Tibial artery (tissue), 4 donors: ENCODE data around the gene ROR2.

ENCODE experiments used
- DNase-seq, 2 donors: peaks; one replicate each; pipeline ENCODE4 v3.0.0-alpha.2; 2019
- H3K27ac ChIP-seq, 2 donors: fragments of 200-600 bp; sonication (generic) in 1 of 2; 1 replicate in 1 of 2; 2 replicates in 1 of 2; pipeline ENCODE4 v1.5.1; 2018 to 2019; ENCODE audit warnings: mild to moderate bottlenecking in 1 of 2
- H3K27me3 ChIP-seq, 2 donors: fragments of 200-600 bp; sonication (generic) in 1 of 2; one replicate each; pipeline versions ENCODE4 v1.5.1 to v1.6.0; 2016 to 2019
- H3K36me3 ChIP-seq, 3 donors: fragments of 200-600 bp; sonication (generic) in 2 of 3; one replicate each; pipeline ENCODE4 v1.5.1; 2016 to 2019; ENCODE audit warnings: mild to moderate bottlenecking in 2 of 3
- H3K4me1 ChIP-seq, 4 donors: fragments of 200-600 bp; sonication (generic) in 2 of 4; 1 replicate in 3 of 4; 2 replicates in 1 of 4; pipeline ENCODE4 v1.5.1; 2016 to 2019
- H3K4me3 ChIP-seq, 2 donors: fragments of 200-600 bp; sonication (generic) in 1 of 2; 1 replicate in 1 of 2; 2 replicates in 1 of 2; pipeline ENCODE4 v1.5.1; 2018 to 2019; ENCODE audit warnings: mild to moderate bottlenecking in 2 of 2
- H3K9me3 ChIP-seq, 3 donors: fragments of 200-600 bp; sonication (generic) in 1 of 3; one replicate each; pipeline ENCODE4 v1.5.1; 2016 to 2019
- intact Hi-C: fragments of 100-400 bp; cut with DNase I; formaldehyde crosslinking; loops from one replicate; pipeline ENCODE4 v1.15.0; 2023; ENCODE audit warnings: low total_unique reads
- TF ChIP-seq, protein P1 (sequence below), 2 experiments: fragments of 200-600 bp in 1 of 2; fragments of 450-650 bp in 1 of 2; IDR thresholded peaks; one replicate each; pipeline ENCODE4 v1.5.1; 2017 to 2019; ENCODE audit warnings: antibody characterized with exemption in 2 of 2, mild to moderate bottlenecking in 1 of 2, moderate library complexity in 1 of 2

ROR2 gene

DNA sequence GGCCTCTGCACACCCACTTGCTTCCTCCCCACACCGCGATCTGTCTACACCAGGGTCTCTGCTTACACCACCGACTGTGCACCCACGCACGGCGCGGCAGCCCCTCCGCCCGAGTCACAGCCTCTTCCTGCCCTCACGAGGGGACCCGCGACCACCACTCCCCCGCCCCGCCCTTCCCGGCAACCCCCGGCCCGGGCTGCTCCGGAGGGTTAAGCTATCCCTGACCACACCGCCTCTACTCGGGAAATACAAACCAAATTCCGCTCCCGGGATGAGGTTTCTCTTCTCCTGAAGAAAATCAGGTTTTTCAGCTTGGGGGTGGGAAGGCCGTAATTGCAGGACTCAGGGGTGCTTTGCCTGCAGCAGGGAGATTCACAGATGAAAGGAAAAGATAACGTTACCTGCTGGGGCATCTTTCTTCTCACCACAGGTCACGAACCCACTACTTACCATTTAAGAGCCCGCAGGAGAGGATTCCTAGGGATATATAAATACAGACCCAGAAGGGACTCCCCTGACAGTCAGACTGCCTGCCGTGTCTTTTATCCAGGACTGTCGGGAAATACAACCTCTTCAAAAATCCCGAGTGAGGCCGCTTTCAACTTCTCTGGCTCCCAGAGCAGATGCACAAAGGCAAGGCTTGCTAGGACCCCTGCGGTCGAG lies 63.5 kb downstream of the ROR2 start:
- Histone ChIP-seq H3K9me3 (no peaks in the 10 kb centered on the region), H3K4me1 (peaks cover 0 to 3% (median 0%) of the 10 kb centered on the region in 4 donors), H3K27me3 (peaks cover 0 to 11% of the 10 kb centered on the region in 2 donors), H3K27ac (no peak overlapping the region), H3K36me3 (no peaks in the 10 kb centered on the region), H3K4me3 (no peak overlapping the region)
- intact Hi-C loops: no loop called here
- TF ChIP-seq, protein P1, sequence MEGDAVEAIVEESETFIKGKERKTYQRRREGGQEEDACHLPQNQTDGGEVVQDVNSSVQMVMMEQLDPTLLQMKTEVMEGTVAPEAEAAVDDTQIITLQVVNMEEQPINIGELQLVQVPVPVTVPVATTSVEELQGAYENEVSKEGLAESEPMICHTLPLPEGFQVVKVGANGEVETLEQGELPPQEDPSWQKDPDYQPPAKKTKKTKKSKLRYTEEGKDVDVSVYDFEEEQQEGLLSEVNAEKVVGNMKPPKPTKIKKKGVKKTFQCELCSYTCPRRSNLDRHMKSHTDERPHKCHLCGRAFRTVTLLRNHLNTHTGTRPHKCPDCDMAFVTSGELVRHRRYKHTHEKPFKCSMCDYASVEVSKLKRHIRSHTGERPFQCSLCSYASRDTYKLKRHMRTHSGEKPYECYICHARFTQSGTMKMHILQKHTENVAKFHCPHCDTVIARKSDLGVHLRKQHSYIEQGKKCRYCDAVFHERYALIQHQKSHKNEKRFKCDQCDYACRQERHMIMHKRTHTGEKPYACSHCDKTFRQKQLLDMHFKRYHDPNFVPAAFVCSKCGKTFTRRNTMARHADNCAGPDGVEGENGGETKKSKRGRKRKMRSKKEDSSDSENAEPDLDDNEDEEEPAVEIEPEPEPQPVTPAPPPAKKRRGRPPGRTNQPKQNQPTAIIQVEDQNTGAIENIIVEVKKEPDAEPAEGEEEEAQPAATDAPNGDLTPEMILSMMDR (IDR thresholded peaks at IDR 0.05): no peak
- DNase-seq: no peak

DNA sequence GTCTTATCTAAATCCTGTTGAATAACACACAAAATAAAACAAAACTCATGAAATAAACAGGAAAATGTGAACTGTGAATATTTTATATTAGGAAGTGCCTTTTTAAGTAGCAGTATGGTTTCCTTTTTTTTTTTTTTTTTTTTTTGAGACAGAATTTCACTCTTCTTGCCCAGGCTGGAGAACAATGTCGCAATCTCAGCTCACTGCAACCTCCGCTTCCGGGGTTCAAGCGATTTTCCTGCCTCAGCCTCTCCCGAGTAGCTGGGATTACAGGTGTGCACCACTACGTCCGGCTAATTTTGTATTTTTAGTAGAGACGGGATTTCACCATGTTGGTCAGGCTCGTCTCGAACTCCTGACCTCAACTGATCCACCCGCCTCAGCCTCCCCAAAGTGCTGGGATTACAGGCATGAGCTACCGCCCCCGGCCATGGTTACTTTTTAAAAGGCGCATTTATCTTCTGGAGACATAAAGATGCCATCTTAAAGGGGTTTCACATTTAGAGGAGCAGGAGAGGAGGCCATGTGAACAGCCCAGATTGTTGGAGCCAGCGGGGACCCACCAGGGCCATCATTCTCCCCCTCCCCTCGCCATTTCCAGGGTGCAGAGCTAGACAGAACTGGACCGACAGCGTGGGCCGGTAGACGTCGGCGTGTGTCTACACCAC lies 64.1 kb downstream of the ROR2 start:
- Histone ChIP-seq H3K4me1 (peaks cover 0 to 3% (median 0%) of the 10 kb centered on the region in 4 donors), H3K36me3 (no peaks in the 10 kb centered on the region), H3K27me3 (peaks cover 0 to 11% of the 10 kb centered on the region in 2 donors), H3K27ac (no peak overlapping the region), H3K4me3 (no peak overlapping the region), H3K9me3 (no peaks in the 10 kb centered on the region)
- TF ChIP-seq, protein P1 (IDR thresholded peaks at IDR 0.05): no peak
- no peak for DNase-seq
- intact Hi-C loops: no loop called here

DNA sequence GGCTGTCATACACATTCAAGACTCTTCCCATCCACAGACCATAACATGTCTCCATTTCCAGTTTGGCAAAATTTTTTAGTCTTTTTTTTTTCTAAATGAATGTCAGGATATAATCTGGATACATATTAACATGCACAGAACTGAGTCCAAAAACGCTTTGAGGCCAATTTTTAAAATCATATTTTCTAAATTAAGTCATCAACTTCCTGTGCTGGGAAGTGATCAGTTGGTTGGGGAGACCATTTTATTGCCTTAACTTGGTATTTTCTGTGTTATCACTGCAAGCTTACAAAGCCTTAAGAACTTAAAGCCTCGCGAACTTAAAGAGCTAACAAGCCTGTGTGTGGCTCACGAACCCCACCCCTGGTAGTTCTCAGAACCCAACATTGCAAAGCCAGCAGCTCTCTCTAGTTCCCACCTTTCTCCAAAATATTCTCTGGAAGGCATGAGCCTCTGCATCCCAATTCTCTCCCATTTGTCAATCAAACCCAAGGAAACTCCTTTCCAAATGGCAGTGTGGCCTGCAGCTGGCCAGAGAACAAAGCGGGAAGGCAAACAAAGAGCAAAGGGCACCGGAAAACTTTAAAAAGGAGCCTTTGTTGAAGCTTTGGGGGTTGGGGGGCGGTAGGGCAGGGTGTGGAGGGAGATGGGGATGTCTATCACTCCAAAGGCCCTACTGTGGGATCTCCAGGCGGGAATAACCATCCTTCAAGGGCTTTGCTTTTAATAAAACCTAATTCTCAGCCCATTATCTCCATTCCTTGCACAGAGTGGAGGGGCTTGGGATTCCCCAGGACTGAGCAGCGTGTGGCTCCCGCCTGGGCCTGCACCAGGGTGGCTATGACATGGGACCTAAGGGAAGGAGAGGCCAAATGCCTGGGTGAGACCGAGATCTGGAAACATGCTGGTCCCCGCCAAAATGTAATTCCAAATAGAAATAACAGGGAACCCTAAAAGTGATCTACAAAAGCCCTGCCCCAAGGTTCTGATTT lies 65.0 kb downstream of the ROR2 start:
- Histone ChIP-seq H3K4me1 (peaks cover 0 to 3% (median 0%) of the 10 kb centered on the region in 4 donors), H3K27me3 (peaks cover 0 to 11% of the 10 kb centered on the region in 2 donors), H3K36me3 (no peaks in the 10 kb centered on the region), H3K4me3 (no peak overlapping the region), H3K9me3 (no peaks in the 10 kb centered on the region), H3K27ac (no peak overlapping the region)
- no peak for DNase-seq
- intact Hi-C loops: no loop called here
- TF ChIP-seq, protein P1 (IDR thresholded peaks at IDR 0.05): no peak

DNA sequence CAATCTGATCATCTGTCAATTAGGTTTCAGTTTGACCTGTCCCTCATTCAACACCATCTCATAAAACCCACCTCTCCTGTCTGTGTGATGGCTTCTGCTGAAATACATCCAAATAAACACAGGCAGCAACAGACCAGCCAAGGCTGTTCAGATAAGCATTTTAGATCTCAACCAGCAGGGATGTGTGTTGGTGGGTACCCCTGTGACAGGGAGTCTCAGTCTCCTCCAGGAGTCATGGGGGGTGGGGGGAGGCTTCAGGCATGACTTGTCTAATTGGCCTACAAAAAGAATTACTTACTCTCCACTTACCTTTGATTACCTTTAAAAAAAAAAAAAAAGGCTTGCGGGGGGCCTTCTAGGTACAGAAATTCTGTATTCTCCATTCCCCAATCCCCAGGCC lies 65.9 kb downstream of the ROR2 start:
- H3K36me3 ChIP-seq: no peaks in the 10 kb centered on the region
- peaks cover 0 to under 1% (median 0%) of the 10 kb centered on the region in 4 donors for H3K4me1 ChIP-seq
- H3K4me3 ChIP-seq: no peak overlapping the region
- no peaks in the 10 kb centered on the region for H3K9me3 ChIP-seq
- H3K27ac ChIP-seq: no peak overlapping the region
- no peak for DNase-seq
- intact Hi-C loops: no loop called here
- H3K27me3 ChIP-seq: peaks cover 0 to 11% of the 10 kb centered on the region in 2 donors
- TF ChIP-seq, protein P1 (IDR thresholded peaks at IDR 0.05): no peak

DNA sequence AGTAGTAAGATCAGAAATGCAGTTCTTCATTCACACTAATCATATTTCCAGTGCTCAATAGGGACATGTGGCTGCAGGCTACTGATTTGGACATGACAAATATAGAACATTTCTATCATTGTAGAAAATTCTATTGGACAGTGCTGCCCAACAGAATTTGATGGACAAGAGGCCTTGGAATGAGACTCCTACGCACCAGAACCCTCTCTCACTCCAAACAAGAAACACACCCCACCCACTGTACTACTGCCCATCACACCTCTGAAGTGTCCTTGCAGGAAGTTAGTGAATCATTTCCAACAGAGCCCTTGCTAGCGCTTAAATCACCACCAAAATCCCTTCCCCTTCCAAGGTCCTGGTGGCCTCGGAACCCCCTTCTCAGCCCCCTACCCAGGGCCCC lies 66.5 kb downstream of the ROR2 start:
- no peak for DNase-seq
- Histone ChIP-seq H3K4me1 (no peaks in the 10 kb centered on the region), H3K27ac (no peak overlapping the region), H3K27me3 (peaks cover 0 to 8% of the 10 kb centered on the region in 2 donors), H3K36me3 (no peaks in the 10 kb centered on the region), H3K9me3 (no peaks in the 10 kb centered on the region), H3K4me3 (no peak overlapping the region)
- intact Hi-C loops: no loop called here
- TF ChIP-seq, protein P1 (IDR thresholded peaks at IDR 0.05): no peak
